H1 (cell line): ENCODE data around the gene EPN3. TPM values are rescaled to one million over a fixed set of nuclear protein-coding genes. Genes with fewer than 3 reads are reported as not detected.

Experiments used
- CTCF ChIA-PET: fragments of 300-600 bp; sonication (Branson Sonifier 250); formaldehyde crosslinking; loops from one replicate; lab custom pipeline; 2021; ENCODE audit not compliant: partially characterized antibody; lab: Charles Lee
- POLR2A ChIA-PET: fragments of 300-600 bp; sonication (Branson Sonifier 250); formaldehyde crosslinking; loops from one replicate; lab custom pipeline; 2021; ENCODE audit warnings: inconsistent platforms; ENCODE audit not compliant: partially characterized antibody; lab: Charles Lee
- DNase-seq, 2 experiments: peaks; one replicate each; pipeline versions ENCODE4 v3.0.0 to v3.0.0-alpha.2; 2010 to 2022; ENCODE audit warnings: low spot score in 2 of 2, low read depth in 1 of 2, mixed read lengths in 1 of 2
- FAIRE-seq: peaks from 2 replicates; lab custom pipeline; 2011; peaks lifted over from hg19 to GRCh38; lab: Jason Lieb, UNC
- H2AFZ ChIP-seq: 2 replicates; pipeline ENCODE4 v1.8.1; 2012; ENCODE audit warnings: low read length, inconsistent platforms
- H2AK5ac ChIP-seq: 2 replicates; pipeline ENCODE4 v1.6.1; 2013; ENCODE audit warnings: low read depth, low read length
- H2BK120ac ChIP-seq: replicated peaks from 2 replicates; pipeline ENCODE3; 2013; ENCODE audit warnings: low read depth, low read length, inconsistent platforms
- H2BK12ac ChIP-seq: 2 replicates; pipeline ENCODE4 v1.6.1; 2013; ENCODE audit warnings: low read depth, low read length
- H2BK15ac ChIP-seq: 2 replicates; pipeline ENCODE4 v1.6.1; 2013; ENCODE audit warnings: low read length
- H2BK20ac ChIP-seq: 2 replicates; pipeline ENCODE4 v1.6.1; 2013; ENCODE audit warnings: low read length
- H2BK5ac ChIP-seq: 2 replicates; pipeline ENCODE4 v1.6.1; 2013; ENCODE audit warnings: low read depth, low read length
- H3K14ac ChIP-seq: 2 replicates; pipeline ENCODE4 v1.6.1; 2013; ENCODE audit warnings: inconsistent platforms; ENCODE audit not compliant: insufficient read length
- H3K18ac ChIP-seq: 2 replicates; pipeline ENCODE4 v1.6.1; 2013; ENCODE audit warnings: low read length; ENCODE audit errors: extremely low read depth
- H3K23ac ChIP-seq: 2 replicates; pipeline ENCODE4 v1.6.1; 2013; ENCODE audit warnings: inconsistent platforms; ENCODE audit not compliant: insufficient read length
- H3K23me2 ChIP-seq: 2 replicates; pipeline ENCODE4 v1.6.1; 2013; ENCODE audit warnings: low read depth, low read length
- H3K27ac ChIP-seq: 2 replicates; pipeline ENCODE4 v1.6.1; 2011; ENCODE audit warnings: low read depth, low read length, inconsistent platforms
- H3K27me3 ChIP-seq, 4 experiments: replicated peaks in 1 of 4; 1 replicate in 1 of 4; 2 replicates in 3 of 4; pipeline versions ENCODE4 v1.6.1 to v1.8.1; 2011 to 2013; ENCODE audit warnings: low read length in 3 of 4, mild to moderate bottlenecking in 3 of 4, inconsistent platforms in 2 of 4, mixed read lengths in 2 of 4, moderate library complexity in 1 of 4; ENCODE audit not compliant: control insufficient read depth in 3 of 4, insufficient read depth in 3 of 4; ENCODE audit errors: extremely low read depth in 1 of 4
- H3K36me3 ChIP-seq, 4 experiments: 2 replicates each; pipeline versions ENCODE4 v1.6.1 to v1.8.1; 2011 to 2013; ENCODE audit warnings: mild to moderate bottlenecking in 4 of 4, low read length in 3 of 4, moderate library complexity in 2 of 4, control low read depth in 1 of 4, inconsistent platforms in 1 of 4; ENCODE audit not compliant: insufficient read depth in 4 of 4, control insufficient read depth in 2 of 4
- H3K4ac ChIP-seq: replicated peaks from 2 replicates; pipeline ENCODE3; 2013; ENCODE audit warnings: low read length, low read depth, mixed read lengths, inconsistent platforms; ENCODE audit not compliant: insufficient read length
- H3K4me1 ChIP-seq, 4 experiments: replicated peaks in 1 of 4; 1 replicate in 1 of 4; 2 replicates in 3 of 4; pipeline versions ENCODE4 v1.6.1 to v1.8.1; 2011 to 2013; ENCODE audit warnings: low read length in 3 of 4, inconsistent platforms in 2 of 4, mixed read lengths in 1 of 4; ENCODE audit not compliant: insufficient read depth in 4 of 4, control insufficient read depth in 3 of 4
- H3K4me2 ChIP-seq, 2 experiments: 2 replicates each; pipeline versions ENCODE4 v1.6.1 to v1.8.1; 2011 to 2013; ENCODE audit warnings: low read depth in 2 of 2, low read length in 2 of 2, control low read depth in 1 of 2, inconsistent platforms in 1 of 2, mild to moderate bottlenecking in 1 of 2; ENCODE audit not compliant: insufficient read depth in 1 of 2
- H3K4me3 ChIP-seq, 4 experiments: fragments of 200-600, 300-600 bp in 1 of 4; sonication (generic), shearing (Covaris generic), sonication (Bioruptor Twin) in 1 of 4; 2 replicates each; pipeline versions ENCODE4 v1.5.1 to v1.8.1; 2011 to 2016; ENCODE audit warnings: low read length in 4 of 4, low read depth in 3 of 4, control low read depth in 2 of 4, inconsistent platforms in 2 of 4, mild to moderate bottlenecking in 2 of 4, mixed read lengths in 1 of 4, moderate library complexity in 1 of 4; ENCODE audit not compliant: insufficient read depth in 2 of 4; ENCODE audit errors: extremely low read depth in 1 of 4
- H3K56ac ChIP-seq: replicated peaks from 2 replicates; pipeline ENCODE3; 2013; ENCODE audit warnings: low read depth, mild to moderate bottlenecking, mixed read lengths, low read length, inconsistent platforms; ENCODE audit not compliant: insufficient read length
- H3K79me1 ChIP-seq: 2 replicates; pipeline ENCODE4 v1.6.1; 2013; ENCODE audit warnings: low read depth, low read length, control low read depth
- H3K79me2 ChIP-seq, 2 experiments: 2 replicates each; pipeline versions ENCODE4 v1.6.1 to v1.8.1; 2012 to 2013; ENCODE audit warnings: low read length in 2 of 2, mild to moderate bottlenecking in 2 of 2, inconsistent platforms in 1 of 2; ENCODE audit not compliant: insufficient read depth in 2 of 2, control insufficient read depth in 1 of 2
- H3K9ac ChIP-seq, 4 experiments: replicated peaks in 1 of 4; 1 replicate in 1 of 4; 2 replicates in 3 of 4; pipeline versions ENCODE4 v1.6.1 to v1.8.1; 2011 to 2013; ENCODE audit warnings: low read depth in 3 of 4, low read length in 3 of 4, control low read depth in 2 of 4, mild to moderate bottlenecking in 2 of 4, moderate library complexity in 2 of 4, inconsistent platforms in 1 of 4; ENCODE audit errors: extremely low read depth in 1 of 4
- H3K9me3 ChIP-seq, 2 experiments: 2 replicates each; pipeline versions ENCODE4 v1.6.1 to v1.8.1; 2012 to 2013; ENCODE audit warnings: mild to moderate bottlenecking in 2 of 2, moderate library complexity in 2 of 2, control low read depth in 1 of 2, inconsistent platforms in 1 of 2, low read depth in 1 of 2, low read length in 1 of 2, mixed read lengths in 1 of 2; ENCODE audit not compliant: insufficient read depth in 2 of 2
- H4K20me1 ChIP-seq, 2 experiments: replicated peaks in 1 of 2; 2 replicates each; pipeline versions ENCODE3 to v1.8.1; 2011 to 2013; ENCODE audit warnings: inconsistent platforms in 2 of 2, low read length in 2 of 2, mild to moderate bottlenecking in 1 of 2; ENCODE audit not compliant: insufficient read depth in 2 of 2, control insufficient read depth in 1 of 2
- H4K5ac ChIP-seq: 2 replicates; pipeline ENCODE4 v1.6.1; 2013; ENCODE audit warnings: low read length, low read depth, mixed read lengths, inconsistent platforms; ENCODE audit not compliant: insufficient read length
- H4K8ac ChIP-seq: 2 replicates; pipeline ENCODE4 v1.8.0; 2013; ENCODE audit warnings: mild to moderate bottlenecking, moderate library complexity, low read length, inconsistent platforms; ENCODE audit not compliant: insufficient read depth; ENCODE audit errors: extremely low read depth
- H4K91ac ChIP-seq: replicated peaks from 2 replicates; pipeline ENCODE3; 2013; ENCODE audit warnings: low read length, mixed read lengths, inconsistent platforms; ENCODE audit not compliant: insufficient read length
- ASH2L ChIP-seq: fragments of 200-600, 300-600 bp; sonication (generic); IDR thresholded peaks from one replicate; pipeline ENCODE4 v1.7.1; 2017; ENCODE audit warnings: low read length
- BACH1 ChIP-seq: IDR thresholded peaks from 2 replicates; pipeline ENCODE4 v1.6.1; 2012; ENCODE audit warnings: low read length, improper control_type of control experiment
- CHD1 ChIP-seq: IDR thresholded peaks from 2 replicates; pipeline ENCODE4 v1.6.1; 2012; ENCODE audit warnings: low read depth, low read length, improper control_type of control experiment
- CREB1 ChIP-seq: IDR thresholded peaks from 2 replicates; pipeline ENCODE4 v1.6.1; 2012; ENCODE audit warnings: inconsistent platforms
- EGR1 ChIP-seq: IDR thresholded peaks from 2 replicates; pipeline ENCODE4 v1.6.1; 2011; ENCODE audit warnings: low read depth, low read length, borderline replicate concordance
- EZH2 ChIP-seq: fragments of 200-600 bp; sonication (generic); IDR thresholded peaks from 2 replicates; pipeline ENCODE4 v1.7.1; 2012; ENCODE audit warnings: low read depth, mild to moderate bottlenecking, moderate library complexity, low read length, inconsistent platforms; ENCODE audit not compliant: severe bottlenecking
- HDAC6 ChIP-seq: IDR thresholded peaks from one replicate; pipeline ENCODE4 v1.7.1; 2012; ENCODE audit warnings: low read depth, mild to moderate bottlenecking, inconsistent platforms, low read length, moderate library complexity
- PHF8 ChIP-seq: fragments of 200-600 bp; sonication (generic); conservative IDR thresholded peaks from 2 replicates; pipeline ENCODE4 v1.7.1; 2012; ENCODE audit warnings: low read depth, mild to moderate bottlenecking, inconsistent platforms, low read length, moderate library complexity
- RBBP5 ChIP-seq: IDR thresholded peaks from 2 replicates; pipeline ENCODE4 v1.7.1; 2012; ENCODE audit warnings: low read depth, mild to moderate bottlenecking, inconsistent platforms, low read length, moderate library complexity, borderline replicate concordance
- RFX5 ChIP-seq: IDR thresholded peaks from 2 replicates; pipeline ENCODE4 v1.6.1; 2011; ENCODE audit warnings: low read depth, low read length, improper control_type of control experiment, borderline replicate concordance
- SIN3A ChIP-seq, 2 experiments: IDR thresholded peaks in 1 of 2; conservative IDR thresholded peaks in 1 of 2; 2 replicates each; pipeline ENCODE4 v1.6.1; 2011 to 2012; ENCODE audit warnings: low read length in 2 of 2, improper control_type of control experiment in 1 of 2, low read depth in 1 of 2, mild to moderate bottlenecking in 1 of 2
- SIRT6 ChIP-seq: IDR thresholded peaks from one replicate; pipeline ENCODE4 v1.7.1; 2012; ENCODE audit warnings: low read length, inconsistent platforms
- SP2 ChIP-seq: IDR thresholded peaks from 2 replicates; pipeline ENCODE4 v1.6.1; 2012; ENCODE audit warnings: mild to moderate bottlenecking, low read length, inconsistent platforms
- TEAD4 ChIP-seq: IDR thresholded peaks from 2 replicates; pipeline ENCODE4 v1.6.1; 2012; ENCODE audit warnings: low read depth, low read length, inconsistent platforms, mixed read lengths
- YY1 ChIP-seq: IDR thresholded peaks from 2 replicates; pipeline ENCODE4 v1.6.1; 2011; ENCODE audit warnings: low read depth, mild to moderate bottlenecking, low read length
- WGBS, 2 experiments: shearing (Covaris generic) in 1 of 2; methylation state at CpG; one replicate each; pipeline versions ENCODE4 v1.1.6 to v1.1.7; 2013 to 2015; ENCODE audit warnings: low lambda C conversion rate in 2 of 2, mixed read lengths in 2 of 2, inconsistent platforms in 1 of 2, low coverage in 1 of 2, missing lambda C conversion rate in 1 of 2; ENCODE audit not compliant: insufficient replicate concordance in 2 of 2, insufficient coverage in 1 of 2, insufficient read length in 1 of 2; ENCODE audit errors: extremely low coverage in 1 of 2, missing lambda C conversion rate in 1 of 2; 5-methylcytosine and 5-hydroxymethylcytosine counted together
- polyA plus RNA-seq, 7 experiments: library from polyadenylated mRNA; depleted of rRNA in 3 of 7; stranded (reverse) in 5 of 7; unstranded in 2 of 7; fragments of >200 nt in 5 of 7; fragments of 200-250 nt in 2 of 7; gene quantifications; 1 replicate in 5 of 7; 2 replicates in 1 of 7; 4 replicates in 1 of 7; pipeline versions ENCODE4 v1.2.1 to v1.2.3, GENCODE V29; 2011 to 2013; ENCODE audit warnings: missing spikeins in 2 of 7, mixed read lengths in 2 of 7
- total RNA-seq: library from RNA; stranded (reverse); fragmentation: NEBNext Ultra II Directional; extraction: Animal tissue kit (Norgen Biotek cat#: 25700); gene quantifications from 2 replicates; pipeline ENCODE4 v1.2.1, GENCODE V29; 2021

EPN3 gene
- total and polyA plus RNA-seq, 2 of the 8 experiments (the other 6 are each of a cell fraction or from before 2014, with no cell fraction given) = 6.7 to 7.9 TPM

DNA sequence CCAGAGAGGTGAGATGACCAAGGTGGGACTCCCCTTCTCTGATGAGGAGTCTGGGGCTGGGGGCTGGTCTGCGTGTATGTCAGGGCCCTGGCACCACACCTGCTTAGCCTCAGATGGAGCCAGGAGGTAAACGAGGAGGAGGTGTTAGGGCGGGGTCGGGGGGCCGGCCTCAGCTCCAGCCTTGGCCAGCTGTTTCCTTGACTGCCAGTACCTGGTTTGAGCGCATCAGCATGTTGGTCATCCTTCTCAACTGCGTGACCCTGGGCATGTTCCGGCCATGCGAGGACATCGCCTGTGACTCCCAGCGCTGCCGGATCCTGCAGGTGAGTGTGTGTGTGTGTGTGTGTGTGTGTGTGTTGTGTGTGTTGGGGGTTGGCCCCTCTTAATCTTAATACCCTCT lies 36.1 kb downstream of the EPN3 start:
- Histone ChIP-seq H3K4me3 (no peak overlapping the region), H3K79me1 (no peaks in the 10 kb centered on the region), H3K23ac (no peak overlapping the region), H3K9ac (no peak overlapping the region), H4K5ac (no peak overlapping the region), H3K27me3 (peaks cover 4 to 31% (median 29%) of the 10 kb centered on the region in 4 experiments), H3K14ac (no peak overlapping the region), H2BK120ac (no peak overlapping the region), H4K91ac (no peak overlapping the region), H4K8ac (no peak overlapping the region), H3K18ac (no peak overlapping the region), H4K20me1 (peaks cover 4 to 6% of the 10 kb centered on the region in 2 experiments), H3K9me3 (no peaks in the 10 kb centered on the region), H2BK20ac (no peak overlapping the region), H3K27ac (no peak overlapping the region), H2BK15ac (no peak overlapping the region), H3K23me2 (peaks cover 3% of the 10 kb centered on the region; the same call in 1 of the 2 replicates), H3K36me3 (no peaks in the 10 kb centered on the region), H3K4me2 (no peak overlapping the region), H2BK12ac (no peak overlapping the region), H2AFZ (no peak overlapping the region), H3K4ac (no peak overlapping the region), H3K79me2 (no peaks in the 10 kb centered on the region), H3K56ac (no peak overlapping the region), H2AK5ac (no peak overlapping the region), H3K4me1 (peaks cover 0 to 21% (median 13%) of the 10 kb centered on the region in 4 experiments; a peak in 6 of 7 replicates), H2BK5ac (no peak overlapping the region)
- FAIRE-seq = no peak
- DNase-seq = no peak
- ChIA-PET POLR2A (interaction anchor here (0.9 kb wide), 1 partner anchor 18 kb away, joined by 3 read pairs; no protein-coding TSS in a partner anchor), CTCF (interaction anchor here (0.9 to 3.4 kb wide), 9 partner anchors 10 to 60 kb away, joined by 3 to 10 read pairs (median 3); no protein-coding TSS in a partner anchor)
- WGBS, 2 experiments = 85% methylated on average over 12 of the region's 12 CpGs; no CpG with 5 or more reads in 1 of the 2 experiments
- TF ChIP-seq SP2 (no peak), HDAC6 (no peak), TEAD4 (no peak), BACH1 (no peak), EGR1 (no peak), RBBP5 (no peak), CHD1 (no peak), CREB1 (no peak), RFX5 (no peak), YY1 (no peak), ASH2L (no peak), SIN3A (conservative IDR thresholded peaks at IDR 0.05 in 1 of 2, IDR thresholded peaks at IDR 0.05 in 1 of 2; ENCODE audit: low read depth in 1 of 2, low read length in 2 of 2) (no peak), SIRT6 (no peak), PHF8 (no peak), EZH2 (no peak)
